ENCODE measurements around the gene KLKB1.
"Not testable (repeated sequence)": the region's sequence is repeated elsewhere in the genome, so short reads cannot be mapped to it uniquely, and the experiment has no call there.

Gene KLKB1

GRCh38 chr4:186227744-186228513, 622 bp downstream of the KLKB1 start:
- no peak for DNase-seq

GRCh38 chr4:186228514-186228894, 1.2 kb downstream of the KLKB1 start:
- DNase-seq: no peak

- DNase-seq: no peak
Observed at GRCh38 chr4:186234367-186234766, 7.1 kb downstream of the KLKB1 start.

- no peak for DNase-seq
Observed at GRCh38 chr4:186236126-186236525, 8.8 kb downstream of the KLKB1 start.

- no peak for DNase-seq
Observed at GRCh38 chr4:186240452-186240847, 13.1 kb downstream of the KLKB1 start.

- no peak for DNase-seq
Observed at GRCh38 chr4:186240848-186241491, 13.7 kb downstream of the KLKB1 start.

- DNase-seq: no peak
Observed at GRCh38 chr4:186241616-186242015, 14.3 kb downstream of the KLKB1 start.

- not testable (repeated sequence) for DNase-seq
Observed at GRCh38 chr4:186242031-186242430, 14.7 kb downstream of the KLKB1 start.

GRCh38 chr4:186243331-186243730, 16.0 kb downstream of the KLKB1 start:
- no peak for DNase-seq

- DNase-seq: no peak
Observed at GRCh38 chr4:186244835-186245234, 17.5 kb downstream of the KLKB1 start.

- not testable (repeated sequence) for DNase-seq
Observed at GRCh38 chr4:186247062-186247752, 19.9 kb downstream of the KLKB1 start.

GRCh38 chr4:186248643-186249042, 21.3 kb downstream of the KLKB1 start:
- no peak for DNase-seq

GRCh38 chr4:186249785-186250754, 22.8 kb downstream of the KLKB1 start:
- DNase-seq: no peak

- no peak for DNase-seq
Observed at GRCh38 chr4:186250760-186251159, 23.5 kb downstream of the KLKB1 start.

- DNase-seq: no peak
Observed at GRCh38 chr4:186255122-186255521, 27.8 kb downstream of the KLKB1 start.

- no peak for DNase-seq
Observed at GRCh38 chr4:186258216-186258811, 31.0 kb downstream of the KLKB1 start.

- no peak for DNase-seq
Observed at GRCh38 chr4:186260117-186260503, 32.8 kb downstream of the KLKB1 start.

GRCh38 chr4:186260504-186261448, 33.5 kb downstream of the KLKB1 start:
- no peak for DNase-seq

- DNase-seq: no peak
Observed at GRCh38 chr4:186264660-186265059, 37.4 kb downstream of the KLKB1 start.

- DNase-seq: not testable (repeated sequence)
Observed at GRCh38 chr4:186265250-186265649, 37.9 kb downstream of the KLKB1 start.

Data from GF-D8 (cell line).